Medulla oblongata (tissue), 1 donor: ENCODE data around the gene FH.

Source experiments
- DNase-seq: peaks from one replicate; pipeline ENCODE4 v3.0.0-alpha.2; 2015; ENCODE audit errors: extremely low spot score

Gene FH

DNA sequence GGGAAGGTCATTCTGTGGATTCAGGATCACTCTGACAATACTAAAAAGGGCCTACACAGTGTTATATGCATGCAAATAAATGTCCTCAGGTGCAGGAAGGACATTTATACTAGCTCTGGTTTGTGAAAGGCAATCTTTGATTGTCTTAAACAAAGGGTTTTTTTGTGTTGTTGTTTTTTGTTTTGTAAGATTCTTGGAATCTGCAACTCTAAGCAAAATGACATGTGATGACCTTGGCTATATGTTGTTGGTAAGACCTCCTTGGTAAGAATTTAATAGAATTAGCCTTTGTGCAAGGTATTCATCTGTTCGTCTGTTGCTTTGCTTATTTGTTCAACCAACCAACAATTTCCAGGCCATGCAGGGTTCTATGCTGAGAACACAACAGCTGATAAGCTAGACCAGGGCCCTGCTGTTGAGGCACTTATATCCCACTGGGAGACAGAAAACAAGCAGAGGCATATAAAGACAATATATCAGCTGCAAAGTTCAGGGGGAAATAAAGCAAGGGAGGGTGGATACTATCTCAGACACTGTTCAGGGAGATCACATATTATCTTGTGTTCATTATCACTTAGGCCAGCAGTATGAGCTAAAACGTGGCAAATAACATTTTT is 60.3 kb downstream of the FH start:
- peak; percentile 6 for DNase-seq

DNA sequence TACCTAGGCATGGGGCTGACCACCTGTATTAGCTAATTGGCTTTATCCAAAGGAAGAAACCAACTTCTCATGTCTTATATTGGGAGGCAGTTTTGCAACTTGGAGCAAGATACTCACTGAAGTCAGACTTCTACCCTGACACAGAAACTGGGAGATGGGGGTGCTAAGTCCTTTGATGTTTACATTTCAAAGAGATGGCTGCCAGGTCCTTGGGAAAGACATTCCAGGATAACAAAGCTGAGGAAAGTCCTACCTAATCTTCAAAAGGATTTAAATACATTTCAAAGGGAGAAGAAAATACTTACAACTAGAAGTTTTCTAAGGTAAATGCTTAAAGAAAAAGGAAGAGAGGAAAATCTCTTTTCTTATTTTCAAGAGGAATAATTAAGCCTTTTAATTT is 62.1 kb downstream of the FH start:
- DNase-seq: no peak

DNA sequence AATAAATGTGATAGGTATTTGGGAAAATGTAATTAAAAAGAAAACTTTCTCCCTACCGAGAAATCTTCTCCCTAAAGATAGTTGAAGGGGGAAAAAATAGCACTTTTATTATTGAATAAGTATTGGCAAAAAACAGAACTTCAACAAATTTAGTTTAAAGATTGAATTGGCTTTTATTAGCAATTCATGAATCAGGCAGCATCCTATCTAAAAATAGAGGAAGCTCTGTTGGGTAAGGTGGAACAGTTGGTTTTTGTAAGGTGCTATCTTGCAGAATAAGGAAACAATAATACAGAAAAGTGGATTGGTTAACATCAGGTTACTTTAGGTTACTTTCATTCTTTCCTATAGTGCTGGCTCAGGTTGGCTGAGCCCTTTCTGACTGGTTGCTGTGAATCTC is 62.8 kb downstream of the FH start:
- DNase-seq: no peak

DNA sequence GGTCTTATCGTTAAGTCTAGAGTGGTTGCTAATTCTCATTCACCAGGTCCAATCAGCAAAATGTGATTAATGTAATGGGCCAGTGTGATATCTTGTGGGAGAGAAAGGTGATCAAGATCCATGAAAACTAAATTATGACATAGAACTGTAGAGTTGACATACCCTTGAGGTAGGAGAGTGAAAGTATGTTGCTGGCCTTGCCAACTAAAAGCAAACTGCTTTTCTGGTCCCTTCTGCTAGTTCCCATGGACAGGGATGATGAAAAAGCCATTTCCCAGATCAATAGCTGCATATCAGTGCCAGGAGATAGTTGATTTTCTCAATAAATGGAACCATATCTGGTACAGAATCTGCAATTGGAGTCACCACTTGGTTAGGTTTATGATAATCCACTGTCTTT is 65.8 kb downstream of the FH start:
- DNase-seq: no peak

DNA sequence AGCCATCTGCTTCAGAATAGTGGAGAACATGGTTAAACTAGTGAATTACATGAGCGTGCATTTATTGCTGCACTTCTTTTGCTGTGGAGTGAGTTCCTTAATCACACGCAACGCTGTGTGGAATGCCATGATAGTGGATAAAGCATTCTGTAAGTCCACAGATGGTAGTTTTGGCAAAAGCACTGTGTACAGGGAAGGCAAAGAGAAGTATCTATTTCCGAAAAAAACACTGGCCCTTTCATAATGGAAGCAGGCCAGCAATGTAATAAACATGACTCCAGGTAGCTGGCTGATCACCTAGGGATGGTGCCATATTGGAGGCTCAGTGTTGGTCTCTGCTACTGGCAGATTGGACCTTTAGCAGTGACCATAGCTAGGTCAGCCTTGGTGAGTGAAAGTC is 67.6 kb downstream of the FH start:
- DNase-seq: no peak
